ENCODE results near the gene PRSS56.

The PRSS56 gene

GRCh38 chr2:232573042-232573441, 52.9 kb downstream of the PRSS56 start:
- DNase-seq (ENCODE audit: low spot score): no peak

DNA sequence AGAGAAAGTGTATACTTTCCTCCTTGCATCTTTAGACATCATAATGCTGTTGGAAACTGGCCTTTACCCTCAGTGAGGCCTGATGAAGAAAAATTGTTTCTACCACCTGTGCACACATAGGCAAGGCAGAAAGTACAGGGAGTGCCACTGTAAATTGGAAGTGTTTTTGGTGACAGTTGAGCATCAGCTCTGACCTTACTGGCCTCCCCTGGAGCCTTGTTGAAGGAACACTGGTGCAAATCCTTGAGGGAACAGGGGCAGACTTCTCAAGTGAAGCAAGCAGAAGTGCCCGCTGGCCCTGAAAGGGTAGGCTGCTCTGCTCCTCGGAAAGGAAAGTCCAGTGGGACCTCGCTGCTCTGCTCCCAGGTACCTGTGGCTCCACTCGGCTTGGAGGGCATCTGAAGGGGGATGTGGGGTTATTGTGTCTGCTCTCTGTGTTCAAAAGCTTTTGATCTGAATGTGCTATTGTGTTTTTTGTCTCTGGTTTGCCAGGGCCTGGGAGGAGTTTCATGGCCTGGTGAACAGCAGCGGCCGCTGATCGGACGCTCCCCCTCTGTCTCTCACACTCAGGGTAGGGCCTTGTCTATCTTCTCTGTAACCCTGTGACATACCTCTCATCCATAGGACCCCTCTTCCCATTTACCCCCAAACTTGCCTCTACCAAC, 53.7 kb downstream of the PRSS56 start:
- no peak for DNase-seq (ENCODE audit: low spot score)

- DNase-seq (ENCODE audit: low spot score): no peak
These were observed 54.7 kb downstream of the PRSS56 start for GRCh38 chr2:232574674-232575403.
